Activated CD8-positive, alpha-beta memory T cell treated with anti-CD3 and anti-CD28 coated beads for 1 hour (primary cell): Measurements from ENCODE around the gene NHERF1.

Source experiments
- DNase-seq, 2 donors: peaks; one replicate each; pipeline ENCODE4 v3.0.0-alpha.2; 2020; ENCODE audit warnings: low read depth in 1 of 2; ENCODE audit errors: extremely low read depth in 1 of 2

NHERF1 gene

GRCh38 chr17:74807441-74807840, 59.0 kb downstream of the NHERF1 start:
- DNase-seq, result no peak

DNA sequence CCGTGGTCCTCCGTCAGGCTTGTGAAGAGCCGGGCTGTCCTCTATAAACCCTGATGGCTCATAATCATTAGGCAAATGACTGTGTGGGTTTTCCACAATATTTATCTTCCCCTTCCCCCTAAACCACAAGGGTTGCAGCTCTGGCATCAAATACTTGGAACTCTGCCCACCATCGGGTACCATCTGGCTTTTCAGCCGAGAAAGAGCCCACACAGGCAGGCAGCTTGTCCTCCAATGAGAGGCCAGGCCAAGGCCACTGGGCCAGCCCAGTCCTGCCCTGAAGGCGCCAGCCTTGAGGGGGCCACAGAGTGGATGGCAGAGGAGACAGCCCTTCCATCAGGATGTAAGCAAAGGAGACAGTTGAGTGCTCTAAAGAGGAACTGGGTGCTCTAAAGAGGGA, 59.5 kb downstream of the NHERF1 start:
- DNase-seq, result no peak

DNA sequence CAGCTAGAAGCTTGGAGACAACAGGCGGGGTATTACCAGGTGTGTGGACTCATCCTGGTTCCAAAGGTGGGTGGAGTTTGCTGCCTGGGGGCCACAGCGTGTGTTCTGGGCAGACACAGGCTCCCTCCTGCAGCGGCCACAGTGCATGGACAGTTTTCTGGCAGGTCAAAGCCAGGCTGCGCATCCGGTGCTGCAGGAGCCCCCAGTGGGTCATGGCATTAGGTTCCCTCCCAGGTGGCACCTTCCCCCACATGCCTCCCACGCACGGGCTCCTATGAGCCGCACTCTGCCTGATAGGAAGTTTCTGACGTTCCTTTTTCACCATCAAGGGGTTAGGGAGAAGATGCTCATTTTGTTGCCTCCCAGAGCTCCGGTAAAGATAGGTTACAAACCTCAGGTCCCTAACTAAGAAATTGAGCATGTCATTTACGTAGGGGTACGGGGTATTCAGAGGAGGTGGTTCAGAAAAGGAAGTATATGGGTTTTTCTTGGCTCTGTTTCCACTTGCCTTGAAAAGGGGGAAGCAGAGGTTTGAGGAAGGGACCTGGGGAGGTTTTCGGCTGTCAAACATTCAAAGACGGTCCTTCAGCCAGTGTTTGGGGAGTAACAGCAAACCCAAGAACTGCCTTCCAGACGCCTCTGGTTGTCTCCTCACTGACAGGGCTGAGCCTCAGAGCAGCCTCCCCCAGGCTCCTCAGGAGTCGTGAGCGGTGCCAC, 60.4 kb downstream of the NHERF1 start:
- DNase-seq, result no peak

DNA sequence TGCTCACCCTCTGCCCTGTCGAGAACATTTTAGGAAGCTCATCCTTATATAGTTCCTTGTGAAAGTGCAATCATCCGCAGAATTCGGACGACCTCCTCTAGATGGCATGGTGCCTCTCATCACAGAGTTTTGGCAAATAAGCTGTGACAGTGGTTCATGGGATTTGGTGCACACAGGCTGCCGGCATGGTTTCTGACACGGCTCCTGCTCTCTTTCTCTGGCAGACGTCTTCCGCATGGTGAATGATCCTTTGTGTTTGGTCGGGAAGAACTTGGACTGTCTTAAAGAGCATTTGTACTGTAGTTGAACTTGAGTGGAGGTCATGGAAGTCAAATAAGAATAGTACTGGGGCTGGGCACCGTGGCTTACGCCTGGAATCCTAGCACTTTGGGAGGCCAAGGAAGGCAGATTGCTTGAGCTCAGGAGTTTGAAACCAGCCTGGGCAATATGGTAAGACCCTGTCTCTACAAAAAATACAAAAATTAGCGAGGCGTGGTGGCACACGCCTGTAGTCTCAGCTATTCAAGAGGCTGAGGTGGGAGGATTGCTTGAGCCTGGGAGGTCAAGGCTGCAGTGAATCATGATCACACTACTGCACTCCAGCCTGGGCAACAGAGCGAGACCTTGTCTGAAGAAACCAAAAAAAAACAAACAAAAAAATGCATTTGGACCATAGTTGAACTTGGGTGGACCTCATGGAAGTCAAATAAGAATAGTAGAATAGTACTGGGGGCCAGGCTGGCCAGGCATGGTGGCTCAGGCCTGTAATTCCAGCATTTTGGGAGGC, 62.5 kb downstream of the NHERF1 start:
- no peak for DNase-seq

DNA sequence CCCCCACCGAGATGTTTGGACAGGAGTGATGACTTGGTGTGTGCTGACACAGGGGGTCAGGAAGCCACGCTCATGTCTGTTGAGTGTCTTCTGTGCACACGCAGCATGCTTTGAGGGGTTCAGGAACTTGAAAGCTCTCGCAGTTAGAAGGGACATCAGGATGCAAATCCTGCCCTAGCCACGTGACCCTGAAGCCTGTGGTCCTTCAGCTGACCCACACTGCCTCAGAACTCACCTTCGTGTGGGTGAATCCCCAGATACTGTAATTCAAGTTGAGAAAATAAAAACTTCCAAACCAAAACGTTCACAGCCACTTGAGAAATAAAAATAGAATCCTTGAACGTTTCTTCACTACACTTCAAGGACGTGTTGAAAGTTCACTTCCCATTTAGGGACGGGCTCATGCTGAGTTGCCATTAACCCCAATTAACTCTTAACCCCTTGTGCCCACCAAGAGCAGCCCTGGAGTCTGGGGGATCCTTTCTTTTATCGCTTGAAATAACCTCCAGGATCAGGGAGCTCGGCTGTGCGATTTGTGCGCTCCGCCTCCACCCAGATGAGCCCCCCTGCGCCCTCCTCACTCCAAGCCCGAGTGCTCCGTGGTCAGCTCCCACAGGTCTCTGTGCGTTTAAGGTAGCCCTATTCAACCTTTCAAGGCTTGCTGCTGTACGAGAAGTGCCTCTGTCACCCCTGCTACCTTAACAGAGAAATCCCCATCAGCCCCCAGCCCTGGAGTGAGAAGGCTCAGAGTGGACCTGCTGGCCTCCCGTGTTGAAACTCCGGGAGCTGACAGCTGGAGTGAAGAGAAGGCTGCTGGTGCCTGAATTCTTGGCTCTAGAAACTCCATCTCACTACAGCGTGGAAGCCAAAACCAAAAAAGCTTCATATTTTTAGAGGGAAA, 63.9 kb downstream of the NHERF1 start:
- no peak for DNase-seq

- no peak for DNase-seq
Observed at GRCh38 chr17:74814453-74814852, 66.0 kb downstream of the NHERF1 start.

DNA sequence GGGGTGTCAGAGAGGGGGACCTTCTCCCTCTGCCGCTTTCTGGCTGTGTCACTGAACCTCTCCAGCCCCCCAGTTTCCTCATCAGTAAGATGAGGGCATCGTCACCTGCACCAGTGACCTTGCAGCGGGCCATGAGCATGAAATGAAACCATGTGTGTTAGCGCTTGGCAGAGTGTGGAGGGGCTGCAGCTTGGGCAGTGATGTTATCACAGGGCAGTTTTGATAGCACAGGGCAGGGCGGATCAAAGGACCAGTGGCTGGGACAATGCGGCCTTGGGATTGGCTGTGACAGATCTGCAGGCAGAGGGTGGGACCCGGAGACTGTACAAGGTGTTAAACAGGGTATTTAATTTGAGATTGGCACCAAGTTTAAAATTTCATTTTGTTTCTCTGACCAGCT, 66.6 kb downstream of the NHERF1 start:
- DNase-seq, result no peak

DNA sequence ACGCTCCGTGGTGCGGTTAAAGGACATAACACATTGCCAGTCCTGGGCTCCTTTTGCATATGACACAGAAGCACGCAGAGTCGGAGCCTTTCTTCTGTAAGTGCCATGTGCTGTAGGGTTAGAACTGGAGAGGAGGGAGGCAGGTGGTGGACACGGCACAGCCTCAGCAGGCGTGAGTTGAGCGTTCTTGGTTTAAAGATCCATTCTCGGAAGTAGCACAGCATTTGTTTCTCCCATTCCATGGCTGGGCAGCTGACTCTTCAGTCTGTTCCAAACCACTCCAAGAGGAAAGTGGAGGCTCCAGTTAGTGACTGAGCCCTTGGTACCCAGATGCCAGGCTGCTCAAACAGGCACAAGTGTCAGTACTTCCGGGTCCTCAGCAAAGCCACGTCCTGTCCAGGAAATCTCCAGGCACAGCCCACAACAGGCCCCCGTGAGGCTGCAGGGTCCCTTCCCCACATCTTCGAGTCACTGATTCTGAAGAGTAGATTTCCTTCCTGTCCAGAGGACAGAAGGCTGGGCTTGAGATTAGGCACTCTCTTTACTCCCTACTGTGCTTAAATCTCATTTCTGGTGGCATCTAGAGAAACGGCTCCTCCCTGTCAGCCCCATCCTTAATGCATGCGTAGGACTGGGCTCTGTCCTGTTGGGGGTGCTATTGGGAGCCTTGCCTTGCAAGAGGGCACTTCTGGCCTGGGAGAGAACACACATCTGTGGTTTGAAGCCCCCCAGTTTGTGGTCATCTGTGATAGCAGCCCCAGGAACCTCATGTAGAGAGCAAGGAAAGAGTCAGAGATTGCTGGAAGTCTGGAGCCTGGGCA, 67.3 kb downstream of the NHERF1 start:
- no peak for DNase-seq

DNA sequence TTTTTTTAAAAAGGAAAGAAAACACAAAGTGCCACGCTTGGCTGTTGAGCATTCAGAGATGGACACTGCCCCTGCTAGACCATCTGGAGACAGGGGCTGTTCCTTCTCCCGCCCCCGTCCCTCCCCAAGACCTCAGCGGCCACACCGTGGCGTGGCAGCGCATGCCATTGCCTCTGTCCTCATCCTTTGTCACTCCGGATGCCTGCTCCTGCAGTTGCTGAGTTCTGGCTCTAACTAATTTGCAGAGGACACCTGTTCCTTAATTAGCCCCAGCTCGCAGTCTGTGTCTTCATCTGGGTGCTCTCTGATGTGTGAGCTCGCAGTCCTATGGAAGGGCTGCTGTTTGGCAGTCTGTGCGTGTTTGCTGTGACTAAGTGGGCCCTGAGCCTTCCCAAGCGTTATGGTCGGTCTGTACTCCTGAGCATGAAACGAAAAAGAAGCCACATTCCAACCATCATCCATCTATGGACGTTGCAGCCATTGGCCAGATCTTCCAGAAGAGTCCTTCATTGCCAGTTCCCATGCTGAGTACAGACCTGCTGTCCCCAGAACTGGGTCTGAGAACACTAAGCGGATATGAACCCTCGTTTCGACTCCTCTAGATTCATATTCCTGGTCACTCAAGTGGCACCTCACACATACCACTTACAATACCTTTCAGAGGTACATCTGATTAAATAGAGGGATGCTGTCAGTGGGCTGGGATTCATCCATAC, 68.6 kb downstream of the NHERF1 start:
- no peak for DNase-seq

GRCh38 chr17:74818291-74818938, 70.0 kb downstream of the NHERF1 start:
- DNase-seq, result no peak
